GM04503 (cell line): Measurements from ENCODE around the gene GRIA1.

Experiments
- DNase-seq: peaks from one replicate; pipeline ENCODE4 v3.0.0-alpha.2; 2012; ENCODE audit warnings: low read depth

Gene GRIA1

DNA sequence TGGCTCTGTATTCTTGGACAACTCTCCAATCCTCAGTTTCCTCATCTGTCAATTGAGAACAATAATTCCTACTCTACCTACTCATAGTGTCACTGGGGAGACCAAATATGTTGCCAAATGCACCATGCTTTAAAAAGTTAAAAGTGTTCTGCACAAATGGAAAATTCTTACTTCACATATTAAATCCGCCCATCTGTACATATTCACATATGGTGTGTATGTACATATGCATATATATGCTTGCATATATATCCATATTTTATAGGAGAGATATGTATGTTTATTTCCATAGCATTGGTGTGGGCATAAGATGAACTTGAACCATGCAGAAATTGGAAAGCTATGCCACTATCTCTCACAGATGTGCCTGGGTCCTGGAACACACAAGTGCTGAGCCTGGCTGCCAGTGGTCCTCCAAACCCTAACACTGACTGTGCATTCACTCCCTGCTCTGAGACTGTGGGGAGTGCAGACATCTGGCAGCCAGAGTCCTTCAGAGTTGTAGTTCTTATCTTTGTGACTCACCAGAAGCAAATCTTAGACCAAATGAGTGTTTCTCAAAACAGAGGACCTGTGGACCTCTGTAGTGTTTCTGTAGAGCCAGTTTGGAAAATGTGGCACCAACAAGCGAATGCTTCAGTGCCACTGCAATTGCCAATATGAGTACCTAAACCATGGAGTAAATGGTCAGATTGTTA, 168.7 kb downstream of the GRIA1 start:
- DNase-seq: peak; percentile 27

DNA sequence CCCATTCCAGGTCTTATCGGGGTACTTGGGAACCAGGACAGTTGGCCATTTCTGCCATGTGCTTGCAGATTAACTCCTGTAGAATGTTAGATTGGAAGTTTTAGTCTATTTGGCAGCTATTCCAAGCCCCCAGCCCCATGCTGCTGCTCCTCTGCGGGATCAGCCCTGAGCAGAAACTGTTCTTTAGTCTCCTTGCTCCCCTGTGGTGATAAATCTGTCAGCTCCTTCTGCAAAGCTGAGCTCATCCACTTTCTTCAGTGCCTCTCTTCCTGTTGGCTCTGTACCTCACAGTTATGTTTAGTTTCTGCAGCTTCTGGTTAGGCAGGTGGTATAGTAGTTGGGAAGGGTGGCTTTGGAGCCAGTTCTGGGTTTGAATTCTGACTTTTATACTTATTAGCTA, 170.4 kb downstream of the GRIA1 start:
- DNase-seq: no peak

DNA sequence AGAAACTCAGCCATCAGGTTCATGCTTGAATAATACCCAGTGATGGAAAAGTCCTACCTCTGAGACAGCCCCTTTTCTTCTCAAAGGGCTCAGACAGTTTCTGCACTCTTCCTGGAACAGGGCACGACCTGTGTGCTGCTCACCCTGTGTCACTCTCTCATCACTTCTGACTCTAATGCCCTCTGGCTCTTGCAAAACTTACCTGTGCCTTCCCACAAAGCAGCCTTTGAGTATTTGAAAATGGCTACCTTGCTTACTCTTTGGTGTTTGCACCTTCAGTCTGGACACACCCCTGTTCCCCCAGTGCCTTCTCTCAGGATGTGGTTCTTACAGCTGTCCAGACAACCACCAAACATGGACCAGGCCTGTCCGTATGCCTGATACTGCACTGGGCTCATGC, 171.4 kb downstream of the GRIA1 start:
- no peak for DNase-seq

DNA sequence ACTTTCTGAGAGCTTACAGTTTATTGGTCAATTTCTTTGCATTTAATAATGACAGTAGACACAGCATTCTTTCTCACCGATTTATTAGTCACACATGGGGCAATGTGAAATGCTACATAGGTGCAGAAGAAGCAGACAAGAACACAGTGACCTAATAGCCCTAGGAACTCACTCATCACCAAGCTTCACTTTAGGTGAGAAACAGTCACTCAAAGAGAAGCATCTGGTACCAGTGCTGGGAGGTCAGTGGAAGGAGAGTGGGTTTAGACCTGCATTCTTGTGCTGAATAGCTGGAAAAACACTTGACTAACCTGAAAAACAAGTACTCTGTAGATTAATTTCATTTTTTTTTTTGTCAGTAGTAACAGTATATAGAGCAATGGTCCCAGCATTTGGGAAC, 179.6 kb downstream of the GRIA1 start:
- DNase-seq: no peak

DNA sequence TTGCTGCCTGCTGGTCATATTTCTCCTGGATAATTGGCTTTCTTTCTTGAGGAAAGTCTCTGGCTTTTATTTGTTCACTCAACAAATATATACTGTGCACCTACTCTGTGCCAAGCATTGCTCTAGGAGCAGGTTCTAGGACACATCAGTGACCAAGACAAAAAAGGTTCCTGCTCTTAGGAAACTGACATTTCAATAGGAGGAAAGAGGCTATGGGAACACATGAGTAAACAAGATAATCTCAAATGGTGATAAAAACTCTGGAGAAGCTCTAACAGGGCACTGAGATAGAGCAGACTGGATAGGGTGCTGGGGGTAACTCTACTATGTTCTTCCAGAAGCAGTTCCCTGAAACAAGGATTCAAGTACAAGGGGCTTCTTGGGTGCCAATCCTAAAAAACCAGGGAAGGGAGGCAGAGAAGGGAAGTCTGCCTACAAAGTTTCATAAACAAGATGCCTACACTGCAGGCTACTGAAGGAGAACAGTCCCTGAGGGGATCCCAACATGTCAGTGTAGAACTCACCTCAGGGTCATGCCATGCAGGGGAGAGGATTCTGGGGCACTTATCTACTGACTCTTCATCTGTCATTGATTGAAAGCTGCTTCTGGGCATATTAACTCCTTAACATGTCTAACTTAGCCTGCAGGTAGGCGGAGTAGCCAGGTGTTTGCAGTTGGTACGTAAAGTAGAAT, 181.3 kb downstream of the GRIA1 start:
- no peak for DNase-seq

DNA sequence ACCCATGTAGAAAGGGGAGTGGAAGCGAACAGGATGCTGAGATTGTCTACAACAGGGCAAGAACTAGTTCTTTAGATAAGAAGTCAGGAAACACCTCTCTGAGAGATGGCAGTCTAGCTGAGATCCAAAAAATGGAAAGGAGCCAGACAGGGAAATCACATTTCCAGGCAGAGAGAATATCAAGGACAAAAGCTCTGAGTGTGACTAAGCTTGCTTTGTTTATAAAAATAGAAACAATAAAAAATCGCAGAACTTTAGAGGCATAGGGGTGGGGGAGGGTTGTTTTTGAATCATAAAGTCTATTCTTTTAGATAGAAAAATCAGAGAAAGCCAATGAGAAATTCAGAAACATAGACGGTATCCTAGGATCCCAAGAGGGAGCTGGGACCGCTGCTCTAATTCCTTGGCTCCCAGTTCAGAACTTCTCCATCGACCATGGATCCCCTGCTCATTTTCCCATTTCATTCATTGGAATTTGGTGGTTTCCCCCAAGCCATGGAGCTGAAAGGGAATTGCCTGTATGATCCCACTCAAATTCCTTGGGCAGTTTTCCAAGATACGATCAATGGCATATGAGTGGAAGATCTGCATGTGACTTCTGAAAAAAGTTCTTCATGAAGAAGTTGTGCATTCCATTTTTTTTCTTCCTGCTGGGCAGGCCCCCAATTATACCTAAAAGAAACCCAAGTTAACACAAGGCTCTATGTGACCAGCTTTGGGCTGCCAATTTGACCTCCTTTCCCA, 182.0 kb downstream of the GRIA1 start:
- no peak for DNase-seq

DNA sequence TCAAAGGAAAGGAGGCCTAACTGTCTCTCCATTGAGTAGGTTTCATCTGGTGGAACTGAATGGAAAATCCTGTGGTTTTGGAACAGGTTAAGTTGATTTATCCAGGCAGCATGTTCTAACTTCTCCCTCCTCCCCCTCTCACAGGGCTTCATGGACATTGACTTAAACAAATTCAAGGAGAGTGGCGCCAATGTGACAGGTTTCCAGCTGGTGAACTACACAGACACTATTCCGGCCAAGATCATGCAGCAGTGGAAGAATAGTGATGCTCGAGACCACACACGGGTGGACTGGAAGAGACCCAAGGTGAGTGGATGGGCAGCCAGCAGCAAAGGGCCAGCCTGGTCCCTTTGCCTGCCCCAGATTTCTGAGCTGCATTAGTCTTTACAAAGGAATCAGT, 183.9 kb downstream of the GRIA1 start:
- DNase-seq: no peak

DNA sequence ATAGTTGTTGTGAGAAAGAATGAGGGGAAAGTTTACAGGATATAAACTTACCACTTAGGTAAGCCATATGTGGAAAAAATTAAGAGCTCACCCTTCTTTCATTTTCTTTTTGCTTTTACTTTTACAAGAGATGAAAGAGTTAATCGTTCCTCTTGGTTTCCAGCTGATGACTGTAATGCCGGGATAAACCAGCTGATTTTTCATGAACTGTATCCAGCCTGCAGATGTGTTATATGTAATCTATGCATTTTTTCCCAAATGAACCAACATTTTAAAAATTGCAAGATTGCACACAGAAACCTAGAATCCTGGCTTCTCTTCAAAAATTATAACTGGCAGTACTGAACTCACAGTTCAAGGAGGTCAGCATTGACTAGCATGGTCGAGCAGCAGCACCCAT, 185.9 kb downstream of the GRIA1 start:
- DNase-seq: no peak

DNA sequence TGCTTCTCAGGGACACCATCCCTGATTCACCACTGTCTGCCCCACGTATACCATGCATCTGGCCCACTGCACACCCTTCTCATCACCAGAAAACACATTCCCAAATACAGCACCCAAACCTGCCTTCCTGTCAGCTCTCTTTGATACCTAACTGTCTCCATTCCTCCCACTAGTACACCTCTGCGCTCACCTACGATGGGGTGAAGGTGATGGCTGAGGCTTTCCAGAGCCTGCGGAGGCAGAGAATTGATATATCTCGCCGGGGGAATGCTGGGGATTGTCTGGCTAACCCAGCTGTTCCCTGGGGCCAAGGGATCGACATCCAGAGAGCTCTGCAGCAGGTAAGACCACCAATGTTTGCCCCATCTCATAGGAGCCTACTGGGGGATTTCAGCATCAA, 186.4 kb downstream of the GRIA1 start:
- no peak for DNase-seq

DNA sequence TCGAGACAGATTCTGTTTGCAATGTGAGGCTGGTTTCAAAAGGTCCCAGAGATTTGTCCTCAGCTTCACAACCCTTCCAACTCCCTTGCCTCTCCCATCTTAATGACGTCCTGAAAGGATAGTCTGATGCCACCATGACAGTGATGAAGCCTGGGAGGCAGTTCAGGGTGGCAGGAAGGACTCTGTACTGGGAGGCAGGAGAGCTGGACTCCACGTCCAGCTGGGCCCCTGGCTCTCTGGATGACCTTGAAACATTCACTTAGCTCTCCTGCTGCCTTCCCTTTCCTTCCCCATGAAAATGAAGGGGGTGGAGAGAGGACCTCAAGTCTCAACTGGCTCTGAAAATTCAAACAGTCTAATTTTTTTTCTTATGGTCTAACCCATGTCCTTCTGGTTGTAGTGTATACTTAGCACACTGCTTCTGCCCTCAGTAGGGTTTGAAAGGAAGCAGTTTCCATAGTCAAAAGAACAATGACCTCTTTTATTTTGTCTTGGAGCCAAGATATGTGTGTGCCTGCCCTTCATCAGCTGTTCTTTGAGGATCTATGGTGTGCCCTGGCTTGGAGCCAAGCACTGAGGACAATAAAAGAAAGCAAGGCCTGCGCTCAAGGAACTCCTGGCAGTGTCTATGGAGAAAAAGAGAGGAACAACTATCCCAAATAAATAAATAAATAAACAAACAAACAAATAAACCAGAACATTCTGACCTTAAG, 188.3 kb downstream of the GRIA1 start:
- no peak for DNase-seq

DNA sequence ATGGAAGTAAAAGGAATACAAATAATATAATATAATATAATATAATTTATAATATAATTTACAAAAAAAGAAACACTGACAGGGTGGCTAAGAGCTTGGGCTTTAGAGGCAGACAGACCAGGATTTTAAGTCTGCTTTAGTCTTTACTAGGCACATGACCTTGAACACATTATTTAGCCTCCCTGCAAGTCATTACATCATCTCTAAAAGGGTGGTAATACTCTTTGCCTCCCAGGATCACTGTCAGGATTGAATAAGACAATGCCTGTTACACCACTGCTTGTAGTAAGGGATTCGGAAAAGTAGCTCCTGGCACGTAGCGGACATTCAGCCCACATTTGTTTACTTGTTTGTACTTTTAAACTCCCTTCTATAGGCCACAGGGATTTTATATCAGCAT, 199.8 kb downstream of the GRIA1 start:
- DNase-seq: no peak

DNA sequence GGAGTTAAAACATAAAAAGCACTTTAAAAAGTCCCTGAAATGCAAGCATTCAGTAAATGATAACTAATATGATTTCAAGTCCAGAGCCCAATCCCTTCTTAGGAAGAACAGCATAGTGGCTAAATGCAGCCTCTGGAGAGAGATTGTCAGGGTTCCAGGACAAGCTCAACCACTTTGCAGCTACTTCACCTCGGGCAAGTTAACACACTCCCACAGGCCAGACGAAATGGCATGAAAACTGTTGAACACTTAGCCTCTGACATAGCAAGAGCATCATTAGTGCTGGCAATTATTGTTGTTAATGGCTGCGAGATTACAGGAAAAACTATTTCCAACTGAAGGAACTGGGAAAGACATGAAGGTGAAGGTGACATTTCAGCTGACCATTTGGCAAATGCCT, 205.8 kb downstream of the GRIA1 start:
- no peak for DNase-seq

DNA sequence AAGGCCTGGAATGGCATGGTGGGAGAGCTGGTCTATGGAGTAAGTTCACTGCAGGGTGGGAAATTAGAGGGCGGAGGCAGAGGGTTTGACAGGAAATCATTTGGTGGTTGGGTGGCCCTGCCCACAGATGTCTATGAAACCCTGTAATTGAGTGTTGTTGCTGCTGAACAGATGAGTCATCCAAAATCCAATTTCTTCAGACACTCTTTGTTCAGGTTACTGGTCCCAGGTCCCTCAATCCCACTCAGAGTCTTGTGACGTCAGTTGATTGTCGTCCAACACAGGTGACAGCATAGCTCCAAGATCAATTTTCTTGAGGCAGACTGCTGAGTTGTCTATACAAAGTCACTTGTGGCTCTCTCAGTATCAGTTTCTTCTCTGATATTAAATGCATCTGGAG, 208.6 kb downstream of the GRIA1 start:
- no peak for DNase-seq

DNA sequence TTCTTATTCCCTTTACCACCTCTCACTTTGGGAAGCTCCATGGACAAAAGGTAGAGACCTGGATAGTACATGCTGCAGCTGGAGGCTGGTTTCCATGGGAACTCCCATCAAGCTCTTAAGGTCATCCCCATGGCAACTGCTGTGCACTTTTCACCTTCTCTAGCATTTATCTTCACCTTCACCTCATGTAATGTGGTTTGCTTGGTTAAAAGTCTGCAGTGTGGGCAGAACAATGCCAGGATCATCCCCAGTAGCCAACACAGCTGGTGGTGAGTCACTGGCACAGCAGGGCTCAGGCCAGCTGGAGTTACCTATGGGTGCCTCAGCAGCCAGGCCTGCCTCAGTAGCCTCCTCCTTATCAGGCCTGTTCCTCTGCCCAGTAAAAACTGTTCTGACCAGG, 210.5 kb downstream of the GRIA1 start:
- no peak for DNase-seq

DNA sequence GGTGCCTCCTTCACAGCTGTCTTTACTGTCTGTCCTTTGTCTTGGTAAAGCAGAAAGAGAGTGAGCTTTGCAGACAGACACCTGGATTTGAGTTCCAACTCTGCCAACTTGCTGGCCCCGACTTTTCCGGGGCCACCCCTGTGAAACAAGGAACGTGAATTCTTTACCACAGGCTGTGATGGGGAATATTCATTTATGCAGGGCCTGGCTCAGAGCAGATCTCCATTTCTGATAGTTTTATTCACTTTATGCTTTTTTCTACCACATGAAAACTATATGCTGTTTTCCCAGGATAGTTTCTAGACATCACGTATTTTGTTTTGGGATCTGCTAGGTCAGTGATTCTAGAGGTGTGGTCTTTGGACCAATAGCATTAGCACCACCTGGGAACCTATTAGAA, 211.8 kb downstream of the GRIA1 start:
- DNase-seq: no peak

DNA sequence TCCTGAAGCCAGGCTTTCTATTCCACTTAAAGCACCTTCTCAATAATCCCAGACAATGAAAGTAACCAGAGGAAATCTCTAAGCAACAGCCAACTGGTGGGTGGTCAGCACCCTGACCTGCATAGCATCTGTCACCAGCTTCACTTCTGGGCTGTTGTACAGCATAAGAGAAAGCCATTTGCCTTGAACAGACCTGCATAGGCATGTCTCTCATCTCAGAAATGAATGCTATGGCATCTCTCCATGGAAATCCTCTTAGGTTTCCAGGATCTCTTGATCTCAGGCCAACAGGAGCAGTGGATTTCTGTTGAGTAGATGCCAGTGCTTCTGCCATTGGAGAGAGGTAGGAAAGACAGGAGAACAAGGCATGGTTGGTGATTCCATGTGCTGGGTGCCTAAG, 213.6 kb downstream of the GRIA1 start:
- DNase-seq: no peak

DNA sequence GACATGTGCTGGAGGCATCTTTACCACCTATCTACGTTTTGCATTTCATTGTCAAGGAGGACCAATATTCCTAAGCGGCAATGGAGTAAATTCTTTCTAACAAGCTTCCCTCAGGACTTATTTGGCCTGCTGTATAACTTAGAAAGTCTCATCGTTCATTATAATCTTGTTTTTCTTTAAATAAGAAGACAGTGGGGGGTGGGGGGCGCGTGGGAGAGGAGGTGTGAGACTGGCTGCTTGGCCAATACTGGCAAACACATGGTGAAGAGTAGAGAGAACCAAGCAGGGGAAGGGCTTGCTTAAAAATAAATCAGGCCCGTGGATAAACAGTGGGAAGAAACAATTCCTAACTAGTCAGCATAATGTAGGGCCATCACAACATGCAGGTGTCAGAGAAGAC, 217.2 kb downstream of the GRIA1 start:
- no peak for DNase-seq

DNA sequence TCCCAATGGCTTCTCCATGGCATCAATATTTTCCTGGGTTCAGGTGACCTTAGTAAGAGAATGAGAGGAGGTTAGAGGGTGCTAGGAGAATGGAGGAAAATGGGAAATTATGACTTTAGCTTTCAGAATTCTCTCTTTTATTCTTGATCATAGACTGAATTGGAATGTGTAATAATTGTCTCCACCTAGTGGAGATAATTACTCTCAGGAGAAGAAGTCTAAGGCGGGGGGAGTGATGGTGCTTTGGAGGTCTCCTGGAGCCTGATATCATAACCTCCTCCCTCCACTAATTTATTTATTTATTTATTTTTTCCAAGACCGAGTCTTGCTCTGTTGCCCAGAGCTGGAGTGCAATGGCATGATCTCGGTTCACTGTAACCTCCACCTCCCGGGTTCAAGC, 221.3 kb downstream of the GRIA1 start:
- no peak for DNase-seq

DNA sequence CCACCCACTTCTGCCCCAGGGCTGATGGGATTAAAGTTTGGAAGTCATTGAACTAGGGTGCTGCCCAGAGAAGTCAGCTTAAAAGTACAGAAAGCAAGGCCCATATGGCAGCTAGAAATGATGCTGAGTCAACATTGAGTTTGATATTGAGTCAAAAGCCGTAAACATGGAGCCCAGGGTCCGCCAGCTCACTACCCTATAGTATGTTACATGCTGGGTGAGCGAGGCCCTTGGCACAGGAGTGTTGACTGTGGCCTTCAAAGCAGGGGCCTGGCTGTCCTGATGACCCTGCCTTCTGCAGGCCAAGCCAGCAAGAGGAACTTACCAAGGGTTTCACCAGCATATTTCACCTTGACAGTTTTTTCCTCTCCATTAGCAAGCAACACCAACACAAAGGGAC, 222.5 kb downstream of the GRIA1 start:
- no peak for DNase-seq

DNA sequence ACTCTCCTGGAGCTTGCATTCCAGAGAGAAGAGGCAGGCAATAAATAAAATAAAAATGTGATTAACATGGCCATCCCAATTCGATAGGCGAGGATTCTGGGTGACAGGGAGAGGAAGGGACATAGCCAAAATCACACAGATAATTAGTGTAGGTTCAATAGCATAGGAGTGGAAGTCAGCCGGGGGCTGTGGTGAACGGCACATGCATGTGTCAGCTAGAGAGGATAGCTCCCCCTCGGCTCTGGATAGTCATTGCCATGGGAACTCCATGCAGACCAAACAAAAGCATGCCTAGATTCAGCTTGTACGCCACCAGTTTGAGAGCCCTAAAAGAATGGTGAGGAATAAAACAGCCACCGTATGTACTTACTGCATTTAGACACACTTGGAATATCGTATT, 223.5 kb downstream of the GRIA1 start:
- DNase-seq: no peak

DNA sequence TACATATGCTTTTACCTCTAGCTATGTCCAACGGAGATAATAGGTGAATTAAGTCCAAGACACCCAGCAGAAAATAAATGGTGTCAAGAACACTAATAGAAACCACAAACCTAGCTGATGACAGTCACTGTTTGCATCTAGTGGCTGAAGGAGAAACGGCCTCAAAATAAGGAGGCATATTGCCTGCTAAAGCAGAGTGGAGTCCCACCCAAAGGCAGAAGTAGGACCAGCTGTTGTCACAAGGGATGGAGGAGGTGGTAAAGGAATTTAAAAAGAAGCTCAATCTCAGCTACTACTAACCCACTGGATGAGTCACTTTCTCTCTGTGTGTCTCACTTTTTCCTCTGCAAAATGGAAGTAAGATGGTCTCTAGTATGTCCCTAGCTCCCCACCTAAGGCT, 224.3 kb downstream of the GRIA1 start:
- DNase-seq: no peak

DNA sequence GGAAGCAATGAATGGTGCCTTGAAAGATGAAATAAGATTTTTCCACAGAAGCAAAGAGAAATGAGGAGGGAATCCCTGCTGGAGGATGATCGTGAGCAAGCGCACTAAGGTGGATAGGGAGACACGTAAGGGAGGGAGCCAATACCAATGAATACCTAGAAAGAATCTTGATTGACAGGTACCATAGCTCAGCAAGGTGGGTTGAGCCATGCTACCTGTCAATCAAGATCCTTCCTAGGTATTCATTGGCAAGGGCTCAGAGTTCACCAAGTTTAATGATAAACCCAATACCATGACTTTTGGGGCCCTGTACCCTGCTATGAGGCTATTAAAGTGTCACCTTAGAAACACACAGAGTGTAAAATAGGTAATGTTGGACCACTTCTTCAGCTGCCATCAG, 226.8 kb downstream of the GRIA1 start:
- no peak for DNase-seq

DNA sequence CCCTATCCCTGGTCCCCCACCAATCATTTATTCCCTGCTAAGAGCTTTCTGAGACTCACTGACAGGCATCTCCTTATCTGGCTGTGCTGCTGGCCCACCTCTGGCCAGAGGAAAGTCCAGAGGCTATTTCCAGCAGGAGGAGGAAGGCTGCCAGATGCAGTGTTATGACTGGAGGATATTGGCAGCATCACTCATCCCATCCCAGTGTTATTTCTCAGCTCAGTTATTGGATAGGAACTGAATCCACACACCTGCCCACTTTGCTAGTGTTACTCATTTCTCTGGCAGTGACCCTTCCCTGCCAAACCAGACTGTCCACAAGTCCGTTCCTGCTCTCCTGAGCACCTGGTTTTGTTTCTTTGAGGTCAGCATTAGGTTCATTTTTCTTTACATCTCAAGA, 228.2 kb downstream of the GRIA1 start:
- DNase-seq: no peak
